GM19463 (cell line): Measurements from ENCODE around the gene RSPO1.

Source experiments
- ATAC-seq: cut with Tn5 transposase; IDR thresholded peaks from one replicate; pipeline ENCODE4 v1.9.1; 2021; ENCODE audit warnings: mild to moderate bottlenecking, moderate library complexity; ENCODE audit not compliant: unreplicated experiment

RSPO1 gene

DNA sequence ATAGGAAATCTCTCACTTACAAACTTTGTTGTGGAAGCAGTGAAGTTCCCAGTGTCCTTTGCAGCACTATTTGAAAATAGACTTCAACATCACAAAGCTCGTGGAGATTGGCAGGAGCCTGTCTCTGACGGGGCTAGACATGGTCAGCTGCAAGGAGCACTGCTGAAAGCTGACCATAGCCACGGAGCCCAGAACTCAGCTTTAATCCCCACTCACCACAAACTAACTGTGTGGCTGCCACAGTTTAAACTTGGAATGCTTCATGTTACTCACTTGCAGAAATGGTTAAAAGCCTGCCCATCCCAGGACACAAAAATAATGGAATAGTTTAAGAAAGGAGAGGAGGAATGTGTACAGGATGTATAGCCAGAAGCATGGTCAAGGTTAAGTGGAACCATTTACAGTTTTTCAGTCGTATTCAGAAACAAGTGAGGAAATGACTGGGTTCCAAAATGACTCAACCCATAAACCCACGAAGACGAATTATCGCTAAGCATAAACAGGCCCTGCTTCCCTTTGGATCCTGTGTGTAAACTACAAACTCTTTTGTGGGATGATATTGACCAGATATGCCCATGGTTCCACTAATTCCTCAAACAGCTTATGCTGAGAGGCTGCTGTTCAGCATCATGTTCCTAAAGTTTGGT lies 59.7 kb downstream of the RSPO1 start:
- no peak for ATAC-seq

DNA sequence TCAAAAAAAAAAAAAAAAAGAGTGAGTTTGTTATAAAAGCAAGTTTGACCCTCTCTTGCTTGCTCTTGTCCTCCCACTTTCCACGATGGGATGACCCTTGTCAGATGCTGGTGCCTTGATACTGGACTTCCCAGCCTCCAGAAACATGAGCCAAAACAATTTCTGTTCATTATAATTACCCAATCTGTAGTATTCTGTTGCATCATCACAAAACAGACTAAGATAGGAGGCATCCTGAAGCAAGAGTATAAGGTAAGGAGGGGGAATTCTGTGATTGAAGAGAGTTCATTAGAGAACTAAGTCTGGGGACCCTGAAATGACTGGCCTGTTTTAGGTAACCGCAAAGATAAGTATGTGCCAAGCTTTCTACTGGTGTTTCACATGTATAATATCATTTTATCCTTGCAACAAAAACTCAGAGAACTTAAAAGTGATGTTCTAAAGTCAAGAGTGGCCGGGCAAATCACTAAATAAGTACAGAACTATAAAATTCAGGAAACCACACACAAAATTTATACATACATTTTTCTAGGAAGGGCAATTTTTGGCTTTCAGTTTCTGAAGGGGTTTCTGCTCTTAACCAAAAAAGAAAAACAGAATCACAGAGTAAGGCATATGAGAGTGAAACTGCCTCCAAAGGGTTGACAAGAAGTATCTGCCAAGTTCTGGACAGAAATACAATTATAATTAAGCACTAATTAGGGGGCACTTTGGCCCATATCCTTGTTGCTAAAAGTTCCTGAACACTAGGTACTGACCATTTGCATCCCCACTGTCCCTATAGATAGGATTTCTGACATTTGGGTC lies 64.0 kb downstream of the RSPO1 start:
- no peak for ATAC-seq

DNA sequence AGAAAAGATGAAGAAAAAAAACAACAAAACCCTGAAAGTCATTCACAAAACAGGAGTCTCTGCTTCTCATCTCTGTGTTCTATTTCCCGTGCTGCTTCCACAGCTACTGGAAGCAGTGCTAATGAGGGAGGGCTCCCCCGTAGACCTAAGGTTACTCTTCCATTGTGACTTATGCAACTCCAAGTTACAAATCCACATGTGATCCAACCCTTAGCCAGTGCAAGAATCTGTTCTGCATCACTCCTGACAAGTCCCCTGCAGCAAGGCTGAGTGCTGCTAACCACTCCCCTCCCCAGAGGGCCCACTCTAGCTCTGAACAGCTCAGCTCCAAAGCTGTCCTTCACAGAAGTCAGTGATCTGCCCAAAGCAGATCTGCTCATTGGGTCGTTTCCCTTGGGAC lies 67.7 kb downstream of the RSPO1 start:
- ATAC-seq: no peak

DNA sequence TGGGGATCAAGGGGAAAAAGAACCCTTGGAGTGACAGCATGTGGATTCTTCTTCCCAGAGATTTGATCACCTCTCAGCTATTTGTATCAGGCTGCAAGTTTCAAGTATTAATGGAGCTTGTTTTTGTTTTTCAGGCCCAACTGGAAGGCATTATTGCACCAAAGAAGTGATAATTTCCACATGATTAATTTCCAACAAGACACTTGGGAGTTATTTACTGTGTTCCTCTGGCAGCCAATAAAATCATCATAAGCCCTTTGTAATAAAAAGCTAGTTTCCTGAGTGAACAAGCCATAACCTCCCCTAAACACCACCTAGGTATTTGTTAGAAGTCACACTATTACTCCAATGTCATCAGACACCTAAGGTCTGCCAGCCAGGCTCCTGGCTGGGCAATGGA lies 69.8 kb downstream of the RSPO1 start:
- ATAC-seq: no peak

DNA sequence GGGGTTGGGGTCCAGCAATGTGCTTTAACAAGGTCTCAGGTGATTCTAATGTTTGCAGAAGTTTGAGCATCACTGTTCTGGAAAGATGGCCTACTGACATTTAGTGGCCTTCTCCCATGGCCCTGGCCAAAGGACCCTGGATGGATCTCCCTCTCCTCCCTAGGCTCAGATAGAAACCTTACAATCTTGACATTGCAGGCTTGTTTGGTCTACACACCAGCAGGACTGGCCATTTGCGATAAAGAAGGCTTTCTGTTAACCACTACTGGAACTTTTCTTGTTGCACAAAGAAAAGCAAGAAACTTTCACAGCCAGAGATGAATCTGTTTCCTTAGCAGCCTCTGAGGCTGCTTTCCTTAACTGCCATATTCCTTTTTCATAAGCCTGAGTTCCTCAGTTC lies 71.7 kb downstream of the RSPO1 start:
- no peak for ATAC-seq
